HT-29 (cell line): ENCODE results near the gene ELMO3. TPM values are rescaled to one million over a fixed set of nuclear protein-coding genes. Genes with fewer than 3 reads are reported as not detected.

ENCODE experiments used
- small RNA-seq: library from RNA; depleted of rRNA; stranded (forward); fragments of <200 nt; gene quantifications from one replicate; pipeline ENCODE3, GENCODE V24; 2014
- total RNA-seq: library from RNA; depleted of rRNA; stranded (reverse); fragments of >200 nt; shearing (Covaris generic); gene quantifications from 2 replicates; pipeline ENCODE4 v1.2.3, GENCODE V29; 2014; rRNA removed

ELMO3 gene
- total RNA-seq, 1 experiment from 2014 or later: 57.4 TPM

Small RNA genes lying within 50 kb of the gene (small RNA-seq; reads per million reads assigned to genes)
- gene MIR328: not detected

Other genes starting within 250 kb of the ELMO3 start
- gene CES3, start 237.9 kb upstream of the ELMO3 start, total RNA-seq: 1.3 and 3.4 TPM in 2 replicates
- 3.0 and 5.5 TPM in 2 replicates for gene CES4A, start 210.5 kb upstream of the ELMO3 start, total RNA-seq
- 98.9 and 115 TPM in 2 replicates for gene CBFB, start 170.0 kb upstream of the ELMO3 start, total RNA-seq
- 13.6 and 15.4 TPM in 2 replicates for gene PHAF1, start 89.2 kb upstream of the ELMO3 start, total RNA-seq
- gene B3GNT9, start 48.1 kb upstream of the ELMO3 start, total RNA-seq: 10.7 and 13.5 TPM in 2 replicates
- 33.6 and 35.4 TPM in 2 replicates for gene TRADD, start 39.2 kb upstream of the ELMO3 start, total RNA-seq
- gene FBXL8, start 39.2 kb upstream of the ELMO3 start, total RNA-seq: 27.7 and 34.6 TPM in 2 replicates
- gene HSF4, start 34.4 kb upstream of the ELMO3 start, total RNA-seq: 42.1 and 44.2 TPM in 2 replicates
- 95.1 and 97.0 TPM in 2 replicates for gene NOL3, start 28.6 kb upstream of the ELMO3 start, total RNA-seq
- 41.4 and 41.7 TPM in 2 replicates for gene MATCAP1, start 15.2 kb upstream of the ELMO3 start, total RNA-seq
- gene EXOC3L1, start 9.0 kb upstream of the ELMO3 start, total RNA-seq: 0.29 and 0.74 TPM in 2 replicates
- gene E2F4, start 7.0 kb upstream of the ELMO3 start, total RNA-seq: 156 and 171 TPM in 2 replicates
- 61.2 and 67.8 TPM in 2 replicates for gene TMEM208, start 28.0 kb downstream of the ELMO3 start, total RNA-seq
- 49.5 and 57.7 TPM in 2 replicates for gene FHOD1, start 48.4 kb downstream of the ELMO3 start, total RNA-seq
- 2.2 and 2.7 TPM in 2 replicates for gene SLC9A5, start 49.8 kb downstream of the ELMO3 start, total RNA-seq
- 69.5 and 71.3 TPM in 2 replicates for gene PLEKHG4, start 80.4 kb downstream of the ELMO3 start, total RNA-seq
- not detected in 2 replicates for gene KCTD19, start 127.6 kb downstream of the ELMO3 start, total RNA-seq
- 0.46 TPM in 1 of 2 replicates, not detected in the other for gene LRRC36, start 127.7 kb downstream of the ELMO3 start, total RNA-seq
- 70.5 and 70.9 TPM in 2 replicates for gene TPPP3, start 194.4 kb downstream of the ELMO3 start, total RNA-seq
- gene ZDHHC1, start 217.3 kb downstream of the ELMO3 start, total RNA-seq: 21.5 and 24.4 TPM in 2 replicates
- 18.3 and 23.2 TPM in 2 replicates for gene HSD11B2, start 232.0 kb downstream of the ELMO3 start, total RNA-seq